Measurements from ENCODE around the gene SPECC1L.
A peak's percentile ranks its signal among the peaks of the same experiment; 100 is the strongest.

Gene SPECC1L

GRCh38 chr22:24465975-24466374, 195.3 kb downstream of the SPECC1L start:
- TF ChIP-seq RAD21 (IDR thresholded peaks at IDR 0.05; ENCODE audit: low read depth): no peak
- TF ChIP-seq CREB1 (IDR thresholded peaks at IDR 0.05; ENCODE audit: low read depth): no peak
- no peak for TF ChIP-seq FOXM1 (IDR thresholded peaks at IDR 0.05; ENCODE audit: borderline replicate concordance, low read depth)
- peak; percentile 69 for TF ChIP-seq TEAD4 (IDR thresholded peaks at IDR 0.05)
- peak; percentile 51; the same call in 1 of the 2 replicates for TF ChIP-seq NFIC (IDR thresholded peaks at IDR 0.05)
- 0 out of 2 replicates have a peak, but pooled peaks have one; percentile 13 for TF ChIP-seq MAX (IDR thresholded peaks at IDR 0.05)
- TF ChIP-seq TCF12 (IDR thresholded peaks at IDR 0.05; ENCODE audit: low read depth): peak; percentile 90
- peak; percentile 56; the same call in 1 of the 2 replicates for TF ChIP-seq EP300 (IDR thresholded peaks at IDR 0.05; ENCODE audit: borderline replicate concordance)
- TF ChIP-seq YY1 (IDR thresholded peaks at IDR 0.05; ENCODE audit: low read depth): no peak

- TF ChIP-seq TEAD4 (IDR thresholded peaks at IDR 0.05) (peak; percentile 79), TCF12 (IDR thresholded peaks at IDR 0.05; ENCODE audit: low read depth) (no peak; the same call in 1 of the 2 replicates), FOXM1 (IDR thresholded peaks at IDR 0.05; ENCODE audit: borderline replicate concordance, low read depth) (no peak), USF1 (IDR thresholded peaks at IDR 0.05) (no peak), NFIC (IDR thresholded peaks at IDR 0.05) (peak; percentile 95), YY1 (IDR thresholded peaks at IDR 0.05; ENCODE audit: low read depth) (no peak), TAF1 (IDR thresholded peaks at IDR 0.05; ENCODE audit: low read depth) (no peak)
Measured at GRCh38 chr22:24466716-24467328, 196.2 kb downstream of the SPECC1L start.

GRCh38 chr22:24467340-24467739, 196.7 kb downstream of the SPECC1L start:
- TF ChIP-seq TEAD4 (IDR thresholded peaks at IDR 0.05) (no peak), USF1 (IDR thresholded peaks at IDR 0.05) (no peak), CREB1 (IDR thresholded peaks at IDR 0.05; ENCODE audit: low read depth) (no peak), ZBTB7A (IDR thresholded peaks at IDR 0.05; ENCODE audit: low read depth) (no peak), TAF1 (IDR thresholded peaks at IDR 0.05; ENCODE audit: low read depth) (no peak), FOXM1 (IDR thresholded peaks at IDR 0.05; ENCODE audit: borderline replicate concordance, low read depth) (no peak), MAX (IDR thresholded peaks at IDR 0.05) (no peak), EP300 (IDR thresholded peaks at IDR 0.05; ENCODE audit: borderline replicate concordance) (no peak), TCF12 (IDR thresholded peaks at IDR 0.05; ENCODE audit: low read depth) (no peak), EGR1 (IDR thresholded peaks at IDR 0.05) (no peak), NFIC (IDR thresholded peaks at IDR 0.05) (no peak)
